PC-9 (cell line): ENCODE results near the gene MRFAP1L1. TPM values are rescaled to one million over a fixed set of nuclear protein-coding genes. Genes with fewer than 3 reads are reported as not detected.

Source experiments
- BruUV-seq: library from RNA; stranded (reverse); fragments of 400-500 nt; replicated peaks from 2 replicates; lab custom pipeline; 2021; lab: Mats Ljungman, UMichigan
- CTCF ChIA-PET: fragments of 300-600 bp; sonication (Branson Sonifier 250); formaldehyde crosslinking; loops from one replicate; lab custom pipeline; 2022; ENCODE audit warnings: antibody characterized with exemption; lab: Charles Lee
- POLR2A ChIA-PET: fragments of 300-600 bp; sonication (Branson Sonifier 250); formaldehyde crosslinking; loops from one replicate; lab custom pipeline; 2022; ENCODE audit warnings: antibody characterized with exemption; ENCODE audit not compliant: unreplicated experiment; lab: Charles Lee
- DNase-seq, 2 experiments: peaks; one replicate each; pipeline versions ENCODE4 v3.0.0 to v3.0.0-alpha.2; 2015 to 2022; ENCODE audit warnings: mixed read lengths in 1 of 2
- H2AFZ ChIP-seq: fragments of 200-600 bp; sonication (generic); 2 replicates; pipeline ENCODE4 v1.8.1; 2017; ENCODE audit warnings: antibody characterized with exemption
- H3F3A ChIP-seq: fragments of 200-600 bp; sonication (generic); 2 replicates; pipeline ENCODE4 v1.8.1; 2017; ENCODE audit warnings: antibody characterized with exemption, mild to moderate bottlenecking, low read depth; ENCODE audit not compliant: insufficient read depth
- H3K27ac ChIP-seq: fragments of 200-600 bp; sonication (generic); 2 replicates; pipeline ENCODE4 v1.6.1; 2016; ENCODE audit warnings: mixed run types
- H3K27me3 ChIP-seq: fragments of 200-600 bp; sonication (generic); 2 replicates; pipeline ENCODE4 v1.6.1; 2016; ENCODE audit warnings: low read depth, mixed run types; ENCODE audit not compliant: insufficient read depth
- H3K36me3 ChIP-seq: fragments of 200-600 bp; sonication (generic); 2 replicates; pipeline ENCODE4 v1.6.1; 2016; ENCODE audit warnings: low read depth, mixed run types
- H3K4me1 ChIP-seq: fragments of 200-600 bp; sonication (generic); replicated peaks from 2 replicates; pipeline ENCODE4 v1.6.1; 2016; ENCODE audit warnings: mixed run types; ENCODE audit not compliant: insufficient read depth
- H3K4me2 ChIP-seq: fragments of 200-600 bp; sonication (generic); 2 replicates; pipeline ENCODE4 v1.6.1; 2017; ENCODE audit warnings: mixed run types
- H3K4me3 ChIP-seq: fragments of 200-600 bp; sonication (generic); 2 replicates; pipeline ENCODE4 v1.6.1; 2016; ENCODE audit warnings: mixed run types
- H3K79me2 ChIP-seq: fragments of 200-600 bp; sonication (generic); 2 replicates; pipeline ENCODE4 v1.6.1; 2017; ENCODE audit warnings: low read depth, mixed run types
- H3K9me2 ChIP-seq: fragments of 200-600 bp; sonication (generic); 2 replicates; pipeline ENCODE4 v1.8.1; 2017; ENCODE audit warnings: mild to moderate bottlenecking; ENCODE audit not compliant: insufficient read depth
- H3K9me3 ChIP-seq: fragments of 200-600 bp; sonication (generic); 2 replicates; pipeline ENCODE4 v1.8.1; 2016; ENCODE audit warnings: low read depth; ENCODE audit not compliant: insufficient read depth
- H4K20me1 ChIP-seq: fragments of 200-600 bp; sonication (generic); 2 replicates; pipeline ENCODE4 v1.8.1; 2017; ENCODE audit not compliant: insufficient read depth
- EZH2 ChIP-seq: fragments of 200-600 bp; sonication (generic); IDR thresholded peaks from 2 replicates; pipeline ENCODE4 v1.8.0; 2017; ENCODE audit warnings: antibody characterized with exemption, low read depth
- intact Hi-C: fragments of 100-400 bp; cut with micrococcal nuclease; formaldehyde crosslinking; loops from one replicate; pipeline ENCODE4 v1.10.0; 2022; ENCODE audit not compliant: unreplicated experiment
- total RNA-seq: library from RNA; stranded (reverse); gene quantifications from 2 replicates; pipeline ENCODE4 v1.2.3, GENCODE V29; 2021
- TF ChIP-seq, protein P1 (sequence below): fragments of 200-600 bp; sonication (generic); conservative IDR thresholded peaks from 2 replicates; pipeline ENCODE4 v1.6.1; 2017; ENCODE audit warnings: mixed run types, antibody characterized with exemption, mild to moderate bottlenecking, moderate library complexity

Gene MRFAP1L1
- total RNA-seq, 1 experiment from 2014 or later: 51.4 TPM

DNA sequence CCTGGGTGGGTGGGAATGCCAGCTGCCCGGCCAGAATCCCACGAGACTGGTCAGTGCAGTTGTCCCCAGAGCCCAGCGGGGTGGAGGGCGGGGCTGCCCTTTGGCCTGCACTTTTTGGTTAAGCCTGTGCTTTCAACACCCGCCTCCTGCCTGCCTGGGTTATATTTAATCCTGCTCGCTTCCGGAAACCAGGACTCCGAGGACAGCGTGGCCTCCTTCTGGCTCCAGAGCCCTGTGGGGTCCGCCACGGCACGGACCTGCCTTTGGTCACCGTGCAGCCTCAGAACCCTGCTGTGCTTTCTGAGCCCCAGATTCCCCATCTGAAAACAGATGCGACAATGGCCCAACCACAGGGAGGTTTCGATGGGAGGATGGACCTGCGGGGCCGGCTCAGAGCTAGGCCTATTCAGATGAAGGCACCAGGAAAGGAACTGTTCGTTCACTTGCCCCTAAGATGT lies 43.5 kb upstream of the MRFAP1L1 start:
- H2AFZ ChIP-seq: peak overlapping the region; percentile 64; the same call in 1 of the 2 replicates
- ChIA-PET POLR2A (interaction anchor here (0.6 kb wide), 1 partner anchor 20 kb away, joined by 8 read pairs; no protein-coding TSS in a partner anchor), CTCF (no interaction called here)
- intact Hi-C loops: no loop called here
- BruUV-seq: no TSS peak
- peak overlapping the region; percentile 63 for H3K4me3 ChIP-seq
- peaks cover 32% of the 10 kb centered on the region for H3F3A ChIP-seq
- TF ChIP-seq, protein P1, sequence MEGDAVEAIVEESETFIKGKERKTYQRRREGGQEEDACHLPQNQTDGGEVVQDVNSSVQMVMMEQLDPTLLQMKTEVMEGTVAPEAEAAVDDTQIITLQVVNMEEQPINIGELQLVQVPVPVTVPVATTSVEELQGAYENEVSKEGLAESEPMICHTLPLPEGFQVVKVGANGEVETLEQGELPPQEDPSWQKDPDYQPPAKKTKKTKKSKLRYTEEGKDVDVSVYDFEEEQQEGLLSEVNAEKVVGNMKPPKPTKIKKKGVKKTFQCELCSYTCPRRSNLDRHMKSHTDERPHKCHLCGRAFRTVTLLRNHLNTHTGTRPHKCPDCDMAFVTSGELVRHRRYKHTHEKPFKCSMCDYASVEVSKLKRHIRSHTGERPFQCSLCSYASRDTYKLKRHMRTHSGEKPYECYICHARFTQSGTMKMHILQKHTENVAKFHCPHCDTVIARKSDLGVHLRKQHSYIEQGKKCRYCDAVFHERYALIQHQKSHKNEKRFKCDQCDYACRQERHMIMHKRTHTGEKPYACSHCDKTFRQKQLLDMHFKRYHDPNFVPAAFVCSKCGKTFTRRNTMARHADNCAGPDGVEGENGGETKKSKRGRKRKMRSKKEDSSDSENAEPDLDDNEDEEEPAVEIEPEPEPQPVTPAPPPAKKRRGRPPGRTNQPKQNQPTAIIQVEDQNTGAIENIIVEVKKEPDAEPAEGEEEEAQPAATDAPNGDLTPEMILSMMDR: no peak
- TF ChIP-seq EZH2: no peak
- H3K27ac ChIP-seq: peak overlapping the region; percentile 96
- H3K4me2 ChIP-seq: peak overlapping the region; percentile 95
- H3K4me1 ChIP-seq: peaks cover 71% of the 10 kb centered on the region
- no peaks in the 10 kb centered on the region for H4K20me1 ChIP-seq
- H3K27me3 ChIP-seq: no peaks in the 10 kb centered on the region
- no peaks in the 10 kb centered on the region for H3K36me3 ChIP-seq
- H3K9me3 ChIP-seq: no peaks in the 10 kb centered on the region
- DNase-seq: peak; percentile 82
- no peaks in the 10 kb centered on the region for H3K9me2 ChIP-seq
- H3K79me2 ChIP-seq: no peaks in the 10 kb centered on the region

DNA sequence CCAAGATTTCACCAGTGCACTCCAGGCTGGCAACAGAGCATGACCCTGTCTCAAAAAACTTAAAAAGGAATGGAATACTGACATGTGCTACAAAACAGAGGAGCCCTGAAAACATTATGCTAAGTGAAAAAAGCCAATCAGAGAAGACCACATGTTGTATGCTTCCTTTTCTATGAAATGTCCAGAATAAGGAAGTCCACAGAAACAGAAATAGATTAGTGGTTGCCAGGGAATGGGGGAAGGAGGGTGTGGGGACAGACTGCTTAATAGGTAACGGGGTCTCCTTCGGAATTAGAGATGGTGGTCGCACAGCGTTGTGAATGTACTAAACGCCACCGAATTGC lies 42.8 kb upstream of the MRFAP1L1 start:
- CTCF ChIA-PET: no interaction called here
- H3K36me3 ChIP-seq: no peaks in the 10 kb centered on the region
- no peak for TF ChIP-seq EZH2
- TF ChIP-seq, protein P1: no peak
- no peaks in the 10 kb centered on the region for H3K79me2 ChIP-seq
- H3K27ac ChIP-seq: peak overlapping the region; percentile 96
- H3K4me3 ChIP-seq: no peak overlapping the region; the same call in 1 of the 2 replicates
- no peaks in the 10 kb centered on the region for H4K20me1 ChIP-seq
- no peak overlapping the region for H2AFZ ChIP-seq
- H3K4me2 ChIP-seq: peak overlapping the region; percentile 95
- POLR2A ChIA-PET: no interaction called here
- H3K9me2 ChIP-seq: no peaks in the 10 kb centered on the region
- no peaks in the 10 kb centered on the region for H3K9me3 ChIP-seq
- no peaks in the 10 kb centered on the region for H3K27me3 ChIP-seq
- BruUV-seq: no TSS peak
- H3K4me1 ChIP-seq: peaks cover 78% of the 10 kb centered on the region
- peaks cover 32% of the 10 kb centered on the region for H3F3A ChIP-seq
- DNase-seq: peak in 1 of 2 experiments; percentile 25
- intact Hi-C loops: no loop called here

DNA sequence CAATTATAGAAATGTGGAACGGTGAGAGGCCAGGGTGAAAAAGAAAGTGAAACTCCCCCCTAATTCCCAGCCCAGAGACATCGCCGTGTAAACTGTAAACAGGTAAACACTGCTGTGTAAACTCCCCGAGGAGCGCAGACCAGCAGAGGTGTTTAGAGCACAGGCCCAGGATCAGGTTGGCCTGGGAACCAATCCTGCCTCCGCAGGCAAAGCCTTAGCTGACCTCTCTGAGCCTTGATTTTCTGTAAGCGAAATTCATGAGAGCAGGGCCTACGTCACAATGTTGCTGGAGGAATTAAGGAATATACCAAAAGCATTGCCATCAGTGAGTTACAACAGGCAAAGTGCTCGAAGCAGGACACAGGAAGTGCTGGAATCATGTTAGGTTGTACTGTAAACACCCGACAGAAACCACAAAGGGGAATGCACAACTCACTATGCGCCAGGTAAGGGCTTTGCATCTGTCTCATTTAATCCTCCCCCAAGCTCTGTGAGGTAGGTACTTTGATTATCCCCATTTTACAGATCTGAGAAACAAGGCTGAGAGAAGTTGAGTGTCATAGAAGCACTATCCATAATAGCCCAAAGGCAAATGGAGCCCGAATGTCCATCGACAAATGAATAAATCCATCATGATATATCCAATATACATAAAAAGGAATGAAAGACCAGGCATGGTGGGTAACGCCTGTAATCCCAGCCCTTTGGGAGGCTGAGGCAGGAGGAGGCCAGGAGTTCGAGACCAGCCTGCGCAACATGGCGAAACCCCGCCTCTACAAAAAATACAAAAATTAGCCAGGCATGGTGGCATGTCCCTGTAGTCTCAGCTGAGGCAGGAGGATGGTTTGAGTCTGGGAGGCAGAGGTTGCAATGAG lies 42.2 kb upstream of the MRFAP1L1 start:
- TF ChIP-seq, protein P1: no peak
- no peak for TF ChIP-seq EZH2
- peak in 1 of 2 experiments; percentile 55 for DNase-seq
- H3F3A ChIP-seq: peaks cover 32% of the 10 kb centered on the region
- ChIA-PET POLR2A (interaction anchor here (0.6 to 0.7 kb wide), 3 partner anchors 21 to 48 kb away, joined by 3 to 4 read pairs (median 3); no protein-coding TSS in a partner anchor), CTCF (no interaction called here)
- H3K9me3 ChIP-seq: no peaks in the 10 kb centered on the region
- peak overlapping the region; percentile 13; the same call in 1 of the 2 replicates for H3K4me3 ChIP-seq
- H3K9me2 ChIP-seq: no peaks in the 10 kb centered on the region
- no TSS peak for BruUV-seq
- no peaks in the 10 kb centered on the region for H4K20me1 ChIP-seq
- peak overlapping the region; percentile 96 for H3K27ac ChIP-seq
- H3K27me3 ChIP-seq: no peaks in the 10 kb centered on the region
- intact Hi-C loops: loop anchor here (1.0 kb wide), 1 partner anchor 21 kb away; no protein-coding TSS in a partner anchor
- no peaks in the 10 kb centered on the region for H3K36me3 ChIP-seq
- H2AFZ ChIP-seq: peak overlapping the region; percentile 73
- no peaks in the 10 kb centered on the region for H3K79me2 ChIP-seq
- H3K4me1 ChIP-seq: peaks cover 84% of the 10 kb centered on the region
- H3K4me2 ChIP-seq: peak overlapping the region; percentile 95
